Erythroblast (primary cell): Measurements from ENCODE around the gene FBXL17.

ENCODE experiments used
- GATA1 ChIP-seq: IDR thresholded peaks from 2 replicates; pipeline ENCODE4 v1.6.1; 2011; ENCODE audit warnings: low read depth, mild to moderate bottlenecking, control low read depth, low read length, moderate library complexity
- POLR2A ChIP-seq: IDR thresholded peaks from 2 replicates; pipeline ENCODE4 v1.6.1; 2011; ENCODE audit warnings: mild to moderate bottlenecking, low read length

GRCh38 chr5:108079753-108080152, 302.1 kb downstream of the FBXL17 start:
- TF ChIP-seq POLR2A, result no peak
- no peak for TF ChIP-seq GATA1
